GM12878 (cell line): Measurements from ENCODE around the gene PNISR. TPM values are rescaled to one million over a fixed set of nuclear protein-coding genes. Genes with fewer than 3 reads are reported as not detected.

Experiments used
- CREB1 ChIP-seq: IDR thresholded peaks from 2 replicates; pipeline ENCODE4 v1.6.1; 2012; ENCODE audit warnings: low read depth, mild to moderate bottlenecking, inconsistent platforms
- ESRRA ChIP-seq: IDR thresholded peaks from 2 replicates; pipeline ENCODE4 v1.6.1; 2012; ENCODE audit warnings: mild to moderate bottlenecking, low read length, improper control_type of control experiment
- ETV6 ChIP-seq, 2 experiments: fragments of 450-650 bp in 1 of 2; IDR thresholded peaks in 1 of 2; conservative IDR thresholded peaks in 1 of 2; 2 replicates each; pipeline ENCODE4 v1.6.1; 2014; ENCODE audit warnings: antibody characterized with exemption in 1 of 2, borderline replicate concordance in 1 of 2, low read depth in 1 of 2, mild to moderate bottlenecking in 1 of 2, moderate library complexity in 1 of 2
- IRF4 ChIP-seq: IDR thresholded peaks from 2 replicates; pipeline ENCODE4 v1.6.1; 2011; ENCODE audit warnings: low read depth, low read length
- JUNB ChIP-seq: IDR thresholded peaks from 2 replicates; pipeline ENCODE4 v1.6.1; 2016; ENCODE audit warnings: antibody characterized with exemption, mild to moderate bottlenecking
- LARP7 ChIP-seq: fragments of 450-650 bp; IDR thresholded peaks from 2 replicates; pipeline ENCODE4 v1.6.1; 2017; ENCODE audit warnings: mild to moderate bottlenecking
- SP1 ChIP-seq: IDR thresholded peaks from one replicate; pipeline ENCODE4 v1.6.1; 2011; ENCODE audit warnings: low read depth, low read length
- ZBED1 ChIP-seq: IDR thresholded peaks from 2 replicates; pipeline ENCODE4 v1.6.1; 2016; ENCODE audit warnings: borderline replicate concordance
- polyA plus RNA-seq, 11 experiments: library from polyadenylated mRNA; depleted of rRNA in 4 of 11; unstranded in 6 of 11; stranded (reverse) in 5 of 11; fragments of >200 nt; fragmentation: Nextera tagmentation in 4 of 11; fragmentation: Illumina TruSeq in 1 of 11; extraction: Ambion mirVana in 4 of 11; extraction: Trizol in 1 of 11; gene quantifications; 1 replicate in 1 of 11; 2 replicates in 10 of 11; pipeline versions ENCODE4 v1.2.1 to v1.2.3, GENCODE V29; 2011 to 2016; ENCODE audit warnings: inconsistent platforms in 2 of 11, missing spikeins in 2 of 11, low read depth in 1 of 11
- total RNA-seq, 4 experiments: library from RNA; depleted of rRNA in 3 of 4; stranded (reverse); fragments of >200 nt in 3 of 4; fragmentation: Illumina TruSeq in 1 of 4; extraction: Trizol in 1 of 4; gene quantifications; 2 replicates each; pipeline versions ENCODE4 v1.2.1 to v1.2.3, GENCODE V29; 2013 to 2021
- TF ChIP-seq, protein P1 (sequence below): fragments of 450-650 bp; conservative IDR thresholded peaks from 2 replicates; pipeline ENCODE4 v1.6.1; 2017; ENCODE audit warnings: mild to moderate bottlenecking, moderate library complexity
- TF ChIP-seq, protein P2 (sequence below): IDR thresholded peaks from 2 replicates; pipeline ENCODE4 v1.6.1; 2012; ENCODE audit warnings: low read depth, low read length, improper control_type of control experiment
- TF ChIP-seq, protein P3 (sequence below): fragments of 450-650 bp; IDR thresholded peaks from 2 replicates; pipeline ENCODE4 v1.6.1; 2017; ENCODE audit warnings: low read depth, mild to moderate bottlenecking, moderate library complexity
- TF ChIP-seq, protein P4 (sequence below): IDR thresholded peaks from 2 replicates; pipeline ENCODE4 v1.6.1; 2011; ENCODE audit warnings: low read depth, low read length, improper control_type of control experiment, borderline replicate concordance

The PNISR gene
- total and polyA plus RNA-seq, 10 of the 15 experiments (the other 5 are each of a cell fraction or from before 2014, with no cell fraction given) = 79.1 to 180 (median 105) TPM

DNA sequence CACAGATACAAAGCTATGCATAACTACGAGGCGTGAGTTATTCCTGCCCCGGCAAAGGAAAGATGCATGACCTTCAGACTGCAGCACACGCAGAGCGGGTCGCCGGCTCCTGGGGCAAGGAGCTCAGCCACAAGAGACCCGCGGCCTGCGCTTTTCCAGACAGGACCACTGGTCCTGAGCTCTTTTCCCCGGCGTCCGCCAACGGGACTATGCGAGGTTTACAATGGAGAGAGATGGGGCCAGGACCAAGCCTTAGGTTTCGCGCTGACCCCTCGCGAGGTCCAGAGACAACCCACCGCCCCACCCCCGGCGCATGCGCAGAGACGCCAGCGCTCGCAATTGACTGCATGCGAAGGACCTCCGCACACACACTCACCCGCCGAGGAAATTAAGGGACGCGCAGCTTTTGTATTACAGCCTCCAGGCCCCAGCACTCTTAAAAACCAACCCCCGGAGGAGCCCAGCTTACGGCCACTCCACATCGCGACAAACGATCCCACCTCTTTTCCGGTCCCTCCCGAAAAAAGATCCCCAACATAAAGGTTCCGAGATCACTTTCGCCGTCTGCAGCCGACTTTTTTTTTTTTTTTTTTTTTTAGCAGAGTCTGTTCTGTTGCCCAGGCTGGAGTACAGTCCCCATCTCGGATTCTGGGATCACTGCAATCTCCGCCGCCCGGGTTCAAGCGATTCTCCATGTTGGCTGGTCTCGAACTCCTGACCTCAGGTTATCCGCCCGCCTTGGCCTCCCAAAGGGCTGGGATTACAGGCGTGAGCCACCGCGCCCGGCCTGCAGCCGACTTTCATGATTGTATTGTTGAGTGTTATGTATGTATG, 31.2 kb downstream of the PNISR start, which contains the start of gene COQ3 (continued):
- TF ChIP-seq, protein P1, sequence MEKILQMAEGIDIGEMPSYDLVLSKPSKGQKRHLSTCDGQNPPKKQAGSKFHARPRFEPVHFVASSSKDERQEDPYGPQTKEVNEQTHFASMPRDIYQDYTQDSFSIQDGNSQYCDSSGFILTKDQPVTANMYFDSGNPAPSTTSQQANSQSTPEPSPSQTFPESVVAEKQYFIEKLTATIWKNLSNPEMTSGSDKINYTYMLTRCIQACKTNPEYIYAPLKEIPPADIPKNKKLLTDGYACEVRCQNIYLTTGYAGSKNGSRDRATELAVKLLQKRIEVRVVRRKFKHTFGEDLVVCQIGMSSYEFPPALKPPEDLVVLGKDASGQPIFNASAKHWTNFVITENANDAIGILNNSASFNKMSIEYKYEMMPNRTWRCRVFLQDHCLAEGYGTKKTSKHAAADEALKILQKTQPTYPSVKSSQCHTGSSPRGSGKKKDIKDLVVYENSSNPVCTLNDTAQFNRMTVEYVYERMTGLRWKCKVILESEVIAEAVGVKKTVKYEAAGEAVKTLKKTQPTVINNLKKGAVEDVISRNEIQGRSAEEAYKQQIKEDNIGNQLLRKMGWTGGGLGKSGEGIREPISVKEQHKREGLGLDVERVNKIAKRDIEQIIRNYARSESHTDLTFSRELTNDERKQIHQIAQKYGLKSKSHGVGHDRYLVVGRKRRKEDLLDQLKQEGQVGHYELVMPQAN = peak; percentile 63
- TF ChIP-seq SP1 = no peak
- TF ChIP-seq CREB1 = peak; percentile 63; the same call in 1 of the 2 replicates
- TF ChIP-seq ETV6 (conservative IDR thresholded peaks at IDR 0.05 in 1 of 2, IDR thresholded peaks at IDR 0.05 in 1 of 2; ENCODE audit: borderline replicate concordance in 1 of 2, low read depth in 1 of 2) = no peak
- no peak for TF ChIP-seq JUNB
- no peak for TF ChIP-seq IRF4
- TF ChIP-seq, protein P2, sequence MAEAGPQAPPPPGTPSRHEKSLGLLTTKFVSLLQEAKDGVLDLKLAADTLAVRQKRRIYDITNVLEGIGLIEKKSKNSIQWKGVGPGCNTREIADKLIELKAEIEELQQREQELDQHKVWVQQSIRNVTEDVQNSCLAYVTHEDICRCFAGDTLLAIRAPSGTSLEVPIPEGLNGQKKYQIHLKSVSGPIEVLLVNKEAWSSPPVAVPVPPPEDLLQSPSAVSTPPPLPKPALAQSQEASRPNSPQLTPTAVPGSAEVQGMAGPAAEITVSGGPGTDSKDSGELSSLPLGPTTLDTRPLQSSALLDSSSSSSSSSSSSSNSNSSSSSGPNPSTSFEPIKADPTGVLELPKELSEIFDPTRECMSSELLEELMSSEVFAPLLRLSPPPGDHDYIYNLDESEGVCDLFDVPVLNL = no peak
- TF ChIP-seq LARP7 = 0 out of 2 replicates have a peak, but pooled peaks have one; percentile 62
- TF ChIP-seq, protein P3, sequence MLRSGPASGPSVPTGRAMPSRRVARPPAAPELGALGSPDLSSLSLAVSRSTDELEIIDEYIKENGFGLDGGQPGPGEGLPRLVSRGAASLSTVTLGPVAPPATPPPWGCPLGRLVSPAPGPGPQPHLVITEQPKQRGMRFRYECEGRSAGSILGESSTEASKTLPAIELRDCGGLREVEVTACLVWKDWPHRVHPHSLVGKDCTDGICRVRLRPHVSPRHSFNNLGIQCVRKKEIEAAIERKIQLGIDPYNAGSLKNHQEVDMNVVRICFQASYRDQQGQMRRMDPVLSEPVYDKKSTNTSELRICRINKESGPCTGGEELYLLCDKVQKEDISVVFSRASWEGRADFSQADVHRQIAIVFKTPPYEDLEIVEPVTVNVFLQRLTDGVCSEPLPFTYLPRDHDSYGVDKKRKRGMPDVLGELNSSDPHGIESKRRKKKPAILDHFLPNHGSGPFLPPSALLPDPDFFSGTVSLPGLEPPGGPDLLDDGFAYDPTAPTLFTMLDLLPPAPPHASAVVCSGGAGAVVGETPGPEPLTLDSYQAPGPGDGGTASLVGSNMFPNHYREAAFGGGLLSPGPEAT = peak; percentile 75
- peak; percentile 91 for TF ChIP-seq ZBED1
- TF ChIP-seq ESRRA = no peak
- TF ChIP-seq, protein P4, sequence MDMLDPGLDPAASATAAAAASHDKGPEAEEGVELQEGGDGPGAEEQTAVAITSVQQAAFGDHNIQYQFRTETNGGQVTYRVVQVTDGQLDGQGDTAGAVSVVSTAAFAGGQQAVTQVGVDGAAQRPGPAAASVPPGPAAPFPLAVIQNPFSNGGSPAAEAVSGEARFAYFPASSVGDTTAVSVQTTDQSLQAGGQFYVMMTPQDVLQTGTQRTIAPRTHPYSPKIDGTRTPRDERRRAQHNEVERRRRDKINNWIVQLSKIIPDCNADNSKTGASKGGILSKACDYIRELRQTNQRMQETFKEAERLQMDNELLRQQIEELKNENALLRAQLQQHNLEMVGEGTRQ = no peak
